ENCODE results near the gene RGS14. TPM values are rescaled to one million over a fixed set of nuclear protein-coding genes. Genes with fewer than 3 reads are reported as not detected.
"Not testable (repeated sequence)": the region's sequence is repeated elsewhere in the genome, so short reads cannot be mapped to it uniquely, and the experiment has no call there.

The RGS14 gene
- total RNA-seq, 1 donor: 46.0 TPM

- not testable (repeated sequence) for DNase-seq (ENCODE audit: low read depth in 2 of 3, low spot score in 2 of 3)
These were observed 17.8 kb downstream of the RGS14 start for GRCh38 chr5:177375516-177375915.

GRCh38 chr5:177376107-177376506 is 18.4 kb downstream of the RGS14 start:
- no peak for DNase-seq (ENCODE audit: low read depth in 2 of 3, low spot score in 2 of 3)

- DNase-seq (ENCODE audit: low read depth in 2 of 3, low spot score in 2 of 3): no peak
These were observed 20.4 kb downstream of the RGS14 start for GRCh38 chr5:177377851-177378776.

GRCh38 chr5:177378884-177379883 is 21.5 kb downstream of the RGS14 start:
- DNase-seq (ENCODE audit: low read depth in 2 of 3, low spot score in 2 of 3): peak in 1 of 3 donors; percentile 67

- no peak for DNase-seq (ENCODE audit: low read depth in 2 of 3, low spot score in 2 of 3)
These were observed 23.0 kb downstream of the RGS14 start for GRCh38 chr5:177380805-177381126.

- DNase-seq (ENCODE audit: low read depth in 2 of 3, low spot score in 2 of 3): peak in 2 of 3 donors; percentile 69 to 72
These were observed 24.8 kb downstream of the RGS14 start for GRCh38 chr5:177382423-177383029.

GRCh38 chr5:177383181-177383580 is 25.5 kb downstream of the RGS14 start:
- no peak for DNase-seq (ENCODE audit: low read depth in 2 of 3, low spot score in 2 of 3)

- no peak for DNase-seq (ENCODE audit: low read depth in 2 of 3, low spot score in 2 of 3)
These were observed 26.4 kb downstream of the RGS14 start, which contains the start of gene SLC34A1 for GRCh38 chr5:177384134-177384533. Gene SLC34A1 (plus strand): TSS chr5:177384434. CDS start chr5:177385742, 1,308 bp downstream.

- DNase-seq (ENCODE audit: low read depth in 2 of 3, low spot score in 2 of 3): no peak
These were observed 28.0 kb downstream of the RGS14 start for GRCh38 chr5:177385720-177386119.

- no peak for DNase-seq (ENCODE audit: low read depth in 2 of 3, low spot score in 2 of 3)
These were observed 28.8 kb downstream of the RGS14 start for GRCh38 chr5:177386542-177386941.

- no peak for DNase-seq (ENCODE audit: low read depth in 2 of 3, low spot score in 2 of 3)
These were observed 29.7 kb downstream of the RGS14 start for GRCh38 chr5:177387405-177387804.

- DNase-seq (ENCODE audit: low read depth in 2 of 3, low spot score in 2 of 3): no peak
These were observed 30.9 kb downstream of the RGS14 start for GRCh38 chr5:177388521-177389052.

- peak in 2 of 3 donors; percentile 9 to 44 for DNase-seq (ENCODE audit: low read depth in 2 of 3, low spot score in 2 of 3)
These were observed 31.8 kb downstream of the RGS14 start for GRCh38 chr5:177389241-177390169.

GRCh38 chr5:177390363-177391300 is 32.9 kb downstream of the RGS14 start:
- DNase-seq (ENCODE audit: low read depth in 2 of 3, low spot score in 2 of 3): peak; percentile 87 to 94 (median 87)

GRCh38 chr5:177392765-177393164 is 35.0 kb downstream of the RGS14 start:
- DNase-seq (ENCODE audit: low read depth in 2 of 3, low spot score in 2 of 3): no peak

GRCh38 chr5:177393206-177393765 is 35.6 kb downstream of the RGS14 start:
- peak in 2 of 3 donors; percentile 36 to 46 for DNase-seq (ENCODE audit: low read depth in 2 of 3, low spot score in 2 of 3)

GRCh38 chr5:177393990-177394389 is 36.3 kb downstream of the RGS14 start:
- DNase-seq (ENCODE audit: low read depth in 2 of 3, low spot score in 2 of 3): no peak

GRCh38 chr5:177396078-177396477 is 38.4 kb downstream of the RGS14 start:
- DNase-seq (ENCODE audit: low read depth in 2 of 3, low spot score in 2 of 3): no peak

Data from hematopoietic multipotent progenitor cell (in vitro differentiated cells).